Skeletal muscle satellite cell (primary cell): Measurements from ENCODE around the gene CACNB2.
"Not testable (repeated sequence)": the region's sequence is repeated elsewhere in the genome, so short reads cannot be mapped to it uniquely, and the experiment has no call there.

Source experiments
- H3K27me3 ChIP-seq: 2 replicates; pipeline ENCODE4 v1.7.0; 2013; ENCODE audit warnings: low read length; ENCODE audit not compliant: control insufficient read depth, insufficient read depth
- H3K36me3 ChIP-seq: 2 replicates; pipeline ENCODE4 v1.7.0; 2013; ENCODE audit warnings: mild to moderate bottlenecking, control low read depth, low read length; ENCODE audit not compliant: insufficient read depth
- H3K4me1 ChIP-seq: 2 replicates; pipeline ENCODE4 v1.7.0; 2013; ENCODE audit warnings: low read length; ENCODE audit not compliant: control insufficient read depth, insufficient read depth
- H3K4me2 ChIP-seq: 2 replicates; pipeline ENCODE4 v1.7.0; 2013; ENCODE audit warnings: mild to moderate bottlenecking, low read length
- H3K4me3 ChIP-seq: 2 replicates; pipeline ENCODE4 v1.7.0; 2013; ENCODE audit warnings: low read length
- H3K9ac ChIP-seq: 2 replicates; pipeline ENCODE4 v1.7.0; 2013; ENCODE audit warnings: mild to moderate bottlenecking, low read depth, low read length, moderate library complexity
- H3K9me3 ChIP-seq: replicated peaks from 2 replicates; pipeline ENCODE4 v1.7.0; 2013; ENCODE audit warnings: mild to moderate bottlenecking, control low read depth, low read length

Gene CACNB2

DNA sequence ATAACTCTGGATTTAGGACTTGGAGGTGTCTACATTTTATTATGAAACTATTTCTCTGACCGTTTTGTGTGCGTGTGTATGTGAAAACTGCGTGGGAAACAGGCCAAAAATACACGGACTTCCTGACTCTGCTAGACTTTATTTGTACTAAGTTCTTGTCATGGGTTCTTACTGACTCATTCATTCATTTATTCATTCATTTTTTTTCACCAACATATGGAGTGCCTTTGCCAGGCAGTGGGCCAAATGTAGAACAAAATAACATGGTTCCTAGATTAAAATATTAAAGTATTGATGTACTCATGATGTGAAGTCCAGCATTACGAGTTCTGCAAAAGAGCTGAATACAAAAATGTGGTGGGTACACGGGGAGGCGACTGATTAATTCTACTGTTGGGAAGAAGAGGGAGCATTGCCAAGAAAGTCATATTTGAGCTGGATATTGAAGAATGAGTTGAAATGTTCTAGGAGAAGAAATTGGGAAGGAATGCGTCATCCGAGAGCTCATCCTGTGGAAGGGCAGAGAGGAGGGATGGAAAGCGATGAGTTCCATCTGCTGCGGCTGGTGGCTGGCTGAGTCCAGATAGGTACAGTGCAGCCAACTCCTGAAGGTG lies 24.6 kb downstream of the CACNB2 start:
- H3K4me2 ChIP-seq, result peak overlapping the region; percentile 34
- peaks cover 21% of the 10 kb centered on the region for H3K4me1 ChIP-seq
- no peaks in the 10 kb centered on the region for H3K27me3 ChIP-seq
- peak overlapping the region; percentile 26 for H3K9ac ChIP-seq
- H3K4me3 ChIP-seq, result no peak overlapping the region
- no peaks in the 10 kb centered on the region for H3K9me3 ChIP-seq
- no peaks in the 10 kb centered on the region for H3K36me3 ChIP-seq

DNA sequence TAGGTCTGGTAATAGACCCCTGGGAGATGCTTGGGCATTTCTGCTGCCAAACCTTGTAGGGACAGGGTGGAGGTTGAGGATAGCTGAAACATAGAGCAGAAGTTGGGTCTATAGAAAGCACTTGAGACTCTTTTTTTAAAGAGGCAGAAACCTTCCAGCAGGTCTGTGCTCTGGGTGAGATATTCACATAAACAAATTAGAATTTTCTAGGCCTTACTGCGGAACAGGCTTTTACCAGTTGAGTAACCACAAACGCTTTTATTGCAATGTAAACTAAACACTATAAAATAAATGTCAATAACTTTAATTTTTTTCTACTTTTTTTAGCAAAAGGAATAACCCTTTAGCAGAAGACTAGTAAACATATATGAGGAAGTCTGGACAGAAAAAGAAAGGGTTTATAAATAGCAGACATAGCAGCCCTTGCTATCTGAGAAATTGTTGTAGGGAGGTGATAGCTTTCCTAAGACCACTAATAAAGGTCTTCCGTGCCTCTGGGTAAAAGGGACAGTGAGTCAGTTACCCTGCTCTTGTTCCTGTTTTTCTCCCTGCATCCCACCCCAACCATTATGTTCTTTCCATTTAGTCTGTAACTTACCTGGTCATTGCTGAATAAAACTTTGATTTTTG lies 38.7 kb downstream of the CACNB2 start:
- H3K9ac ChIP-seq, result no peak overlapping the region
- peaks cover 5% of the 10 kb centered on the region for H3K4me1 ChIP-seq
- no peak overlapping the region for H3K4me2 ChIP-seq
- no peak overlapping the region for H3K4me3 ChIP-seq
- no peaks in the 10 kb centered on the region for H3K9me3 ChIP-seq
- no peaks in the 10 kb centered on the region for H3K36me3 ChIP-seq
- peaks cover 2% of the 10 kb centered on the region for H3K27me3 ChIP-seq

DNA sequence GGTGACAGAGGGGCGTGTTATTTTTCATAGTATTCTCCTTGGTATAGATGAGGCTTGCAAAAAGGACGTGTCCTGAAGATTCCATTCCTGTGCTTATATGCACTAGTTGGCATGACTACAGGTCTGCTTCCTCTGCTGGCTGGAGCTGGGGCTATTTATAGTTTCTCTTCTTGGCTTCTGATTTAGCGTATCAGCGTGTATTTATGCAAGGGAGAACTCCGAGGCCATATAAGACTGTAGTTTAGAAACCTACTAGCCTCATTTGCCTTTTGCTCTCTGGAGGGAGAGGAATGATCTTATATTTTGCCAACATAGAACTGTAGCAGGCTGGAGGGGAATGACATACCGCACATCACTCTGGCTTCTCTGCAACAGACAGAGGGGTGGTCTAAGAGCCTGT lies 39.7 kb downstream of the CACNB2 start:
- H3K9ac ChIP-seq, result no peak overlapping the region
- H3K4me3 ChIP-seq, result no peak overlapping the region
- no peaks in the 10 kb centered on the region for H3K36me3 ChIP-seq
- H3K9me3 ChIP-seq, result no peaks in the 10 kb centered on the region
- peaks cover 5% of the 10 kb centered on the region for H3K4me1 ChIP-seq
- no peak overlapping the region for H3K4me2 ChIP-seq
- peaks cover 2% of the 10 kb centered on the region for H3K27me3 ChIP-seq

DNA sequence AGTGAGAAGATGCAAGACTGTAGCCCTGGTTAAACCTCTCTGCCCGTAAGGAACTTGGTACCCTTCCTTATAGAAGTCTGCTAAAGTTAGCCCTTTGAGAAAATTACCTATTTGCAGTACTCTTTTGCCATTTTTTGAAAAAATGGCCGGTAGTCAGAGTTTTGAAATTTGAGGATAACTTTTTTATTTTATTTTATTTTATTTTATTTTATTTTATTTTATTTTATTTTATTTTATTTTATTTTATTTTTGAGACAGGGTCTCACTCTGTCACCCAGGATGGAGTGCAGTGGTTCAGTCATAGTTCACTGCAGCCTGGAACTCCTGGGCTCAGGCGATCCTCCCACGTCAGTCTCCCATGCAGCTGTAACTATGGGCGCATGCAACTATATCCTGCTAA lies 41.2 kb downstream of the CACNB2 start:
- not testable (repeated sequence) for H3K36me3 ChIP-seq, H3K4me2 ChIP-seq, H3K9me3 ChIP-seq, H3K9ac ChIP-seq, H3K4me3 ChIP-seq, H3K4me1 ChIP-seq, H3K27me3 ChIP-seq

DNA sequence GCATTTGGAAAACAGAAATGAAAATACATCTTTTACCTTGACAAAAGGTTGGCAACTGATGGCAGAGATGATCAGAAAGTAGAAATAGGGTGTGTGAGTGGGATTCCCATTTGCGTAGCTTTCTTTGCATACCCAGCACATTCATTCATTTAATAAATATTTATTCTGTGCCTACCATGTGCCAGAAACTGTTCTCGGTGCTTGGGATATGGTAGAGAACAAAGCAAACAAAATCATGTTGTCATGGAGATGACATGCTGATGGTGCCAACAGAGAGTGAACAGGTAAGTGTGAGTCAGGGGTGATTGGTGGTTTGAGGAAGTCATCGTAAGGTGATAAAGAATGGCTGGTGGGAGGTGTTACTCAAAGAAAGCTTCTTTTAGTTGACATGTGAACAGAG lies 45.4 kb downstream of the CACNB2 start:
- no peaks in the 10 kb centered on the region for H3K4me1 ChIP-seq
- no peak overlapping the region for H3K4me3 ChIP-seq
- H3K9ac ChIP-seq, result no peak overlapping the region
- peaks cover 16% of the 10 kb centered on the region for H3K27me3 ChIP-seq
- H3K9me3 ChIP-seq, result no peaks in the 10 kb centered on the region
- H3K36me3 ChIP-seq, result no peaks in the 10 kb centered on the region
- H3K4me2 ChIP-seq, result no peak overlapping the region

DNA sequence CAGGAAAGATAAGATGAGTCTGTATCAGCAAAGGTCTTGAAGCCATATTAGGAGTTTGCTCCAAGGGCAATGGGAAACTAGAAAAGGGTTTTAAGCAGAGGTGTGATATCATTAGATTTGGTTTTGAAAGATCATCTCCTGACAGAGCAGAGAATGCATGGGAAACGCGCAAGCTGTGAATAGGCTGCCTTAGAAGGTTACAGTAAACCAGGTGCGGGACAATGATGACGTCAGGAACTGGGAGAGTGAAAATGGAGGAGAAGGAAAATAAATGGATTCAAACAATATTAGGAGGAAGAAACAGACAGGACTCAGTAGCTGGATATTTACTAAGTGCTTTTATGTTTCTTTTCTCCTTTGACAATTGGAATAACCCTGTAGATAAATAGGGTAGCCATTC lies 50.6 kb downstream of the CACNB2 start:
- H3K4me1 ChIP-seq, result peaks cover 11% of the 10 kb centered on the region
- no peaks in the 10 kb centered on the region for H3K9me3 ChIP-seq
- H3K27me3 ChIP-seq, result peaks cover 23% of the 10 kb centered on the region
- no peak overlapping the region for H3K4me2 ChIP-seq
- no peak overlapping the region for H3K9ac ChIP-seq
- H3K36me3 ChIP-seq, result no peaks in the 10 kb centered on the region
- H3K4me3 ChIP-seq, result no peak overlapping the region

DNA sequence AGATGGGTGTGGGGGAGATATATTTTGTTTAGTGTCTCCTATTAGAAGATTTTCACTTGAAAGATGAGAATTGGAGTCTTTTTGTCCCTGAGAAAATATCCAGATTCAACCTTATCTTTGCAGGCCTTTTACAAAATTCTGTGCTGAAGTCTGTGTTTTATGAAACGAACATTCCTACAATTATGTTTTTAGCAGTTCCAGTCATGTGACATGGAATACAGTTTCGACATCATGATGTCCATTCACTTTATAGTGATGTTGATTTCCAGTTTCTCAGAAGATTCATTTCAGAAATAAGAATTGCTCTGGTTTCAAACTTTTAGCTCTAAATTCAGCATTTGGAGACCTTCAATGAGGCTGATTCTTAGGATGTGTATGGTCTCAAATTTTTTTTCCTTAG lies 54.4 kb downstream of the CACNB2 start:
- Histone ChIP-seq H3K9me3 (no peaks in the 10 kb centered on the region), H3K4me3 (no peak overlapping the region), H3K4me2 (no peak overlapping the region), H3K36me3 (no peaks in the 10 kb centered on the region), H3K9ac (no peak overlapping the region), H3K27me3 (peaks cover 15% of the 10 kb centered on the region), H3K4me1 (peaks cover 11% of the 10 kb centered on the region)

DNA sequence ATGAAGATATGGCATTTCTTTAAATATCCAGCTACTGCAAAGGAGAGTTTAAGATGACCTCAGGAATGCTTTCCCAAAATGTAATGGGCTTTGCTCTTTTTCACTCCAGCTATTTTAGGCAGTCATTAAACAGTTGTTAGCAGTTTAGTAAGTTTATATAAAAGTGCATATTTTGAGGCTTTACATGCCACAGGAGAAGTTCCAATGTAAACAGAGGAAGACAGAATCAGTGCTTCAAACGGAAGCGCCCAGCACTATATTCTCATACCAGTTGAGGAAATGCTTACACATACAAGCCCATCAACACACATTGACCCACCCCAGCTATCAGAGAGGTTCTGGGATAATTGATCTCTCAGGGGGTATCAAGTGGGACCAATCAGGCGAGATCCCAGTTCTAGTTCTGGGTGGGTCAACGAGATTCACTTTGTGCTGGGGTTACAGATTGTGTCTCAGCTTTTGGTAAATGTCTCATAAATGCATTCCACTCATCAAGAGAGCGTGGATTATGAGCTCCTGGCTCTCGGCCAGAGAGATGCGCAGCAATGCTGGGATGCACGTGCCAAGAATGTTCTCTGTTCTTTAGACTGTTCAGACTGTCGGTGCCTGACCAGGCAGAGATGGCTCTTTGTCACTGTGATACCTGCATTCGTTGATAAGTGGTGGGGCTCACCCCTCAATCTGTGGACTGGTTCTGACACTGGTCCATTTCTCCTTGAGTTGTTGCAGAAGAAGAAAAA lies 55.0 kb downstream of the CACNB2 start:
- Histone ChIP-seq H3K4me3 (no peak overlapping the region), H3K4me2 (no peak overlapping the region), H3K9me3 (no peaks in the 10 kb centered on the region), H3K4me1 (peaks cover 11% of the 10 kb centered on the region), H3K9ac (no peak overlapping the region), H3K36me3 (no peaks in the 10 kb centered on the region), H3K27me3 (peaks cover 10% of the 10 kb centered on the region)

DNA sequence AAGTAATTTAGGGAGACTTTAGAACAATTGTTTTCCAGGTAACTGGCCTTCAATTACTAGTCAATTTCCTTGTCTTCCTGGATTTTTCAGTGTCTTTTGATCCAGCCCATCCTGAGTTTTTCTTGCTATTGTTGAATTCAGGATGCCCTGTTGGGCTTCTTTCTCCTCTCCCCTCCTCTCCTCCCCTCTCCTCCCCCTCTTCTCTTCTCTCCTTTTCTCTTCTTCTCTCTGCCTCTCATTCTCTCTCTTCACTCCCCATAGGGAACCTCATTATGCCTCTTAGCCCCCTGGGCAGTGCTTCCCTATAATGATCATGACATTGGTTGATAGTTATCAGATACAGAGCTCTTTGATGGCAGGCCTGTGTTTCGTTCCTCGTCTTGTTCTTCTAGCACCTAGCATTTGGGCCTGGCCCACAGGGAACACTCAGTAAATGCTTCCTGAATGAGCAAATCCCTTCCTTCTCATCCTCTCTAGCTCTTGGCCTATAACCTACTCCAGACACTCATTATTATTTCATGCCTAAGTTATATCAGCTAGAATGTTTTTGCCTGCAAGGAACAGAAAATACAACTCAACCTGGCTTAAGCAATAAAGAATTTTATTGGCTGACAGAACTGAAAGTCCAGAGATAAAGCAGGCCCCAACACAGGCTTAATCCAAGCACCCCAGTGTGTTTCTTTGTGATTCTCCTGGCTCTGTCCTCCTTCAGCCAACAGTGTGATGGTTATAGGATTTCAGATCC lies 56.8 kb downstream of the CACNB2 start:
- H3K4me1 ChIP-seq, result peaks cover 11% of the 10 kb centered on the region
- H3K4me3 ChIP-seq, result no peak overlapping the region
- no peak overlapping the region for H3K9ac ChIP-seq
- no peaks in the 10 kb centered on the region for H3K36me3 ChIP-seq
- H3K27me3 ChIP-seq, result peaks cover under 1% of the 10 kb centered on the region
- no peaks in the 10 kb centered on the region for H3K9me3 ChIP-seq
- no peak overlapping the region for H3K4me2 ChIP-seq

DNA sequence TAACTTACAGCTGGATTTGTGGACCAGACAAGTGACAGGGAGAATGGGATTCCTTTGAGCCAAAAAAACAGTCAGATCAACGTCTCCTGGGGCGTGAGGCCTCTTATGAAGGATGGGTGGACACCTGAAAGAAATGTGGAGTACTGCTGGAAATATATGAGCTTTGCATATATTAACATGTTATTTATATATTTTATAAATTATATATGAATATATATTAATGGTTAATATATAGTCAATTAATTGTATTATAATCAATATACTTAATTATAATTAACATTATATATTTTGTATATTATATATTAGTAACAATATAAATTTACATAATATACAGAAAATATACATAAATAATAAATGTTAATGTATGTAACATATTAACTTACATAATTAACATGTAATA lies 57.5 kb downstream of the CACNB2 start:
- Histone ChIP-seq H3K36me3 (no peaks in the 10 kb centered on the region), H3K4me3 (no peak overlapping the region), H3K4me1 (peaks cover 11% of the 10 kb centered on the region), H3K4me2 (no peak overlapping the region), H3K27me3 (no peaks in the 10 kb centered on the region), H3K9ac (no peak overlapping the region), H3K9me3 (no peaks in the 10 kb centered on the region)

DNA sequence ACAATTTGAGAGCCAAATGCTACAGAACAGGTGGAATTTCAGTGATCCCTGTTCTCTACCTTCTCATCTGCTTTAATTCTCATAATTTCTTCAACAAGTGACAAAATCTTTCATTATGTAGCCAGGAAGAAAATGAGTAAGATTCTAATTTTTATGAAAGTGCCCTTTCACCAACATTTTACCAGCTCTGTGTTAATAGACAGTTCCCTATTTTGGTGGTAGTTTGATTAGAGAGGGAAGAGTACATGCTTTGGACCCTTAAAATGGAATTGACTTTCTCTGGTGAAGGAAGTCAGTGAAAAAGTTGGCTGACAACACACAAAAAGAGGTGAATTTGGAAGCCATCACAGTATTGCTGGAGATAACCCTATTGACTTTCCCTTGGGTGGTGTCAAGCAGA lies 61.7 kb downstream of the CACNB2 start:
- Histone ChIP-seq H3K27me3 (no peaks in the 10 kb centered on the region), H3K4me3 (no peak overlapping the region), H3K36me3 (no peaks in the 10 kb centered on the region), H3K4me2 (no peak overlapping the region), H3K4me1 (no peaks in the 10 kb centered on the region), H3K9ac (no peak overlapping the region), H3K9me3 (no peaks in the 10 kb centered on the region)
